Peyer's patch (tissue), 4 donors: ENCODE data around the gene WASHC2A.

Source experiments
- POLR2A ChIP-seq, 2 donors: fragments of 450-650 bp; IDR thresholded peaks; one replicate each; pipeline ENCODE4 v1.5.1; 2017; ENCODE audit warnings: antibody characterized with exemption in 2 of 2, mild to moderate bottlenecking in 2 of 2, moderate library complexity in 2 of 2
- TF ChIP-seq, protein P1 (sequence below), 6 experiments: fragments of 450-650 bp in 4 of 6; fragments of 200-600 bp in 2 of 6; sonication (generic) in 1 of 6; IDR thresholded peaks; one replicate each; pipeline ENCODE4 v1.5.1; 2017 to 2019; ENCODE audit warnings: antibody characterized with exemption in 6 of 6, mild to moderate bottlenecking in 3 of 6, moderate library complexity in 1 of 6

DNA sequence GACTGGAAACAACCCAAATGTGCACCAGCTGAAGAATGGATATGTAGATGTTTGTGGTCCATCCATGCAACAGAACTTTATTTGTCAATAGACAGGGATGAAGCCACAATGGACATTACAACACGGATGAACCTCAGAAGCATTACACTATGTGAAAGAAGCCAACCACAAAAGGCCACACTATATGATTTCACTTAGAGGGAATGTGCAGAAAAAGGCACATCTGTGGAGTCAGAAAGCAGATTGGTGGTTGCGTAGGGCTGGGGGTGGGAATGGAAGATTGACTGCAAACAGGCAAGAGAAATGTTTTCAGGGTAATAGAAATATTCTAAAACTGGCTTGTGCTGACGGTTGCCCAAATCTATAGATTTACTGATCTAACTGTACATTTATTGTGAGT, 34.3 kb upstream of the WASHC2A start:
- TF ChIP-seq, protein P1, sequence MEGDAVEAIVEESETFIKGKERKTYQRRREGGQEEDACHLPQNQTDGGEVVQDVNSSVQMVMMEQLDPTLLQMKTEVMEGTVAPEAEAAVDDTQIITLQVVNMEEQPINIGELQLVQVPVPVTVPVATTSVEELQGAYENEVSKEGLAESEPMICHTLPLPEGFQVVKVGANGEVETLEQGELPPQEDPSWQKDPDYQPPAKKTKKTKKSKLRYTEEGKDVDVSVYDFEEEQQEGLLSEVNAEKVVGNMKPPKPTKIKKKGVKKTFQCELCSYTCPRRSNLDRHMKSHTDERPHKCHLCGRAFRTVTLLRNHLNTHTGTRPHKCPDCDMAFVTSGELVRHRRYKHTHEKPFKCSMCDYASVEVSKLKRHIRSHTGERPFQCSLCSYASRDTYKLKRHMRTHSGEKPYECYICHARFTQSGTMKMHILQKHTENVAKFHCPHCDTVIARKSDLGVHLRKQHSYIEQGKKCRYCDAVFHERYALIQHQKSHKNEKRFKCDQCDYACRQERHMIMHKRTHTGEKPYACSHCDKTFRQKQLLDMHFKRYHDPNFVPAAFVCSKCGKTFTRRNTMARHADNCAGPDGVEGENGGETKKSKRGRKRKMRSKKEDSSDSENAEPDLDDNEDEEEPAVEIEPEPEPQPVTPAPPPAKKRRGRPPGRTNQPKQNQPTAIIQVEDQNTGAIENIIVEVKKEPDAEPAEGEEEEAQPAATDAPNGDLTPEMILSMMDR (IDR thresholded peaks at IDR 0.05): no peak
- no peak for TF ChIP-seq POLR2A (IDR thresholded peaks at IDR 0.05)
